Fibroblast of lung (primary cell): ENCODE measurements around the gene CMSS1.

Experiments
- CTCF ChIP-seq, 2 donors: IDR thresholded peaks in 1 of 2; conservative IDR thresholded peaks in 1 of 2; 1 replicate in 1 of 2; 2 replicates in 1 of 2; pipeline ENCODE4 v1.5.1; 2011 to 2012; ENCODE audit warnings: low read length in 2 of 2, control low read depth in 1 of 2, inconsistent platforms in 1 of 2, low read depth in 1 of 2, mild to moderate bottlenecking in 1 of 2
- EZH2 ChIP-seq: IDR thresholded peaks from 2 replicates; pipeline ENCODE4 v1.5.1; 2012; ENCODE audit warnings: low read length, control low read depth, mild to moderate bottlenecking; ENCODE audit errors: missing control alignments

- TF ChIP-seq CTCF (conservative IDR thresholded peaks at IDR 0.05 in 1 of 2, IDR thresholded peaks at IDR 0.05 in 1 of 2; ENCODE audit: low read depth in 1 of 2, low read length in 2 of 2) (no peak), EZH2 (no peak)
Observed at GRCh38 chr3:100082714-100083113, 265.1 kb downstream of the CMSS1 start.
